LNCaP clone FGC (cell line): ENCODE measurements around the gene HAGH.

Experiments
- DNase-seq: peaks from one replicate; pipeline ENCODE4 v3.0.0-alpha.2; 2011; ENCODE audit warnings: low read depth
- H3K4me3 ChIP-seq: 2 replicates; pipeline ENCODE4 v1.5.1; 2011; ENCODE audit warnings: mild to moderate bottlenecking, low read depth, low read length, control low read depth
- CTCF ChIP-seq: IDR thresholded peaks from 2 replicates; pipeline ENCODE4 v1.5.1; 2012; ENCODE audit warnings: mild to moderate bottlenecking; ENCODE audit not compliant: control insufficient read depth, insufficient read depth; ENCODE audit errors: extremely low read depth

Gene HAGH

GRCh38 chr16:1776991-1777374 lies 49.6 kb downstream of the HAGH start:
- H3K4me3 ChIP-seq, result no peak overlapping the region
- no peak for DNase-seq
- no peak for TF ChIP-seq CTCF

GRCh38 chr16:1776672-1776955 lies 50.0 kb downstream of the HAGH start:
- H3K4me3 ChIP-seq, result no peak overlapping the region
- DNase-seq, result no peak
- no peak for TF ChIP-seq CTCF

- no peak overlapping the region for H3K4me3 ChIP-seq
- TF ChIP-seq CTCF, result no peak
- no peak for DNase-seq
Observed at GRCh38 chr16:1775846-1776671, 50.6 kb downstream of the HAGH start.

GRCh38 chr16:1775006-1775845 lies 51.4 kb downstream of the HAGH start:
- TF ChIP-seq CTCF, result no peak
- H3K4me3 ChIP-seq, result peak overlapping the region; percentile 94; the same call in 1 of the 2 replicates
- DNase-seq, result no peak

- H3K4me3 ChIP-seq, result peak overlapping the region; percentile 94
- TF ChIP-seq CTCF, result no peak
- no peak for DNase-seq
Observed at GRCh38 chr16:1774448-1774780, 52.2 kb downstream of the HAGH start.

- peak; percentile 50 for DNase-seq
- H3K4me3 ChIP-seq, result peak overlapping the region; percentile 94
- TF ChIP-seq CTCF, result no peak
Observed at GRCh38 chr16:1773703-1774447, 52.8 kb downstream of the HAGH start.
